NT2/D1 (cell line): ENCODE data around the gene ADAM19.

ENCODE experiments used
- SUZ12 ChIP-seq: IDR thresholded peaks from 2 replicates; pipeline ENCODE4 v1.6.1; 2011; ENCODE audit not compliant: insufficient read length, insufficient read depth; ENCODE audit errors: extremely low read depth
- YY1 ChIP-seq: IDR thresholded peaks from 2 replicates; pipeline ENCODE4 v1.6.1; 2011; ENCODE audit not compliant: insufficient read length, insufficient read depth
- ZNF274 ChIP-seq: IDR thresholded peaks from 2 replicates; pipeline ENCODE4 v1.6.1; 2011; ENCODE audit warnings: mild to moderate bottlenecking, low read depth, low read length

- TF ChIP-seq SUZ12 (no peak), ZNF274 (no peak), YY1 (no peak)
Measured at GRCh38 chr5:157540707-157541446, 34.7 kb downstream of the ADAM19 start.
